Stomach (tissue), 4 donors: ENCODE measurements around the gene PADI6.

Experiments
- CTCF ChIP-seq, 7 experiments: fragments of 450-650 bp in 4 of 7; fragments of 200-600 bp in 3 of 7; sonication (generic) in 3 of 7; IDR thresholded peaks; one replicate each; pipeline ENCODE4 v1.5.1; 2016 to 2019; ENCODE audit warnings: antibody characterized with exemption in 7 of 7, control low read depth in 2 of 7, mild to moderate bottlenecking in 1 of 7
- EP300 ChIP-seq: sonication (generic); formaldehyde crosslinking; IDR thresholded peaks from one replicate; pipeline ENCODE4 v1.6.1; 2017; ENCODE audit warnings: antibody characterized with exemption
- POLR2A ChIP-seq, 4 donors: fragments of 450-650 bp; IDR thresholded peaks; one replicate each; pipeline ENCODE4 v1.6.1; 2016; ENCODE audit warnings: antibody characterized with exemption in 4 of 4, control low read depth in 2 of 4, mild to moderate bottlenecking in 1 of 4, moderate library complexity in 1 of 4
- POLR2AphosphoS5 ChIP-seq, 3 donors: sonication (generic); formaldehyde crosslinking; IDR thresholded peaks; one replicate each; pipeline ENCODE4 v1.6.1; 2016; ENCODE audit warnings: antibody characterized with exemption in 3 of 3

GRCh38 chr1:17338706-17339493 lies 33.1 kb upstream of the PADI6 start:
- TF ChIP-seq CTCF (IDR thresholded peaks at IDR 0.05) (no peak), POLR2A (IDR thresholded peaks at IDR 0.05) (no peak), POLR2AphosphoS5 (IDR thresholded peaks at IDR 0.05) (no peak), EP300 (no peak)
